ENCODE results near the gene RELT.

DNA sequence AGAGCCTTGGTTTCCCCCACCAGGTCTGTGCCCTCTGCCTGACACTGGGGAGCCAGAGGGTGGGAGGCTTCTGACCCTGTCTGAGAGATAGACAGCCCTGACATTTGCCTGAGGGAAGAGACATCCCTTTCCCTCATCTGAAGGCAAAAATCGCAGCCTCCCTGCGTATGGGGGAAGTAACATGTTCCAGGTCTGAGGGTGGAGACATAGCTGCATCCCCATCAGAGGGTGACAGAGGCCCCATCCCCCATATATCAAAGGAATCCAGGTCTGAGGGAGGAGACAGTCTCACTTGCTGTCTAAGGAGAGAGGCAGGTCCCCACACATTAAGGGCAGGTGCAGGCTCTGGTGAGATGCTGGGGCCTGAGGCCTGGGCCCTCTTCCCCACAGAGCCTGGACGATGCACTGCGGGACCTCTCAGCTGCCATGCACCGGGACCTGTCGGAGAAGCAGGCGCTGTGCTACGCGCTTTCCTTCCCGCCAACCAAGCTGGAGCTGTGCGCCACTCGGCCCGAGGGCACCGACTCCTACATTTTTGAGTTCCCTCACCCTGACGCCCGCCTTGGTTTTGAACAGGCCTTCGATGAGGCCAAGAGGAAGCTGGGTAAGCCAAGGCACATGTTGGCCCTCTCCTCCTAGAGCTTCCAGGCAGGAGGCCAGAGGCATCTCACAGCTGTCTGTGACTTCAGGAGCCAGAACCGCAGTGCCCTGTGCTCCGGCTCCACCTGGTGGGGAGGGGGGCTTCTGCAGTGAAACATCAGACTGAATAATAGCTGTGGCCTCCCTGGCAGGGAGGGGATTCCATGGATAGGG is 16.1 kb upstream of the RELT start:
- TF ChIP-seq POLR2A (IDR thresholded peaks at IDR 0.05): no peak
- TF ChIP-seq POLR2AphosphoS5 (IDR thresholded peaks at IDR 0.05): no peak
- no peak for TF ChIP-seq CTCF (IDR thresholded peaks at IDR 0.05)
